ENCODE data around the gene TMEM61.

TMEM61 gene

GRCh38 chr1:55040083-55040932 is 59.9 kb downstream of the TMEM61 start:
- DNase-seq, result no peak

GRCh38 chr1:55040933-55041494 is 60.6 kb downstream of the TMEM61 start:
- DNase-seq, result no peak

DNA sequence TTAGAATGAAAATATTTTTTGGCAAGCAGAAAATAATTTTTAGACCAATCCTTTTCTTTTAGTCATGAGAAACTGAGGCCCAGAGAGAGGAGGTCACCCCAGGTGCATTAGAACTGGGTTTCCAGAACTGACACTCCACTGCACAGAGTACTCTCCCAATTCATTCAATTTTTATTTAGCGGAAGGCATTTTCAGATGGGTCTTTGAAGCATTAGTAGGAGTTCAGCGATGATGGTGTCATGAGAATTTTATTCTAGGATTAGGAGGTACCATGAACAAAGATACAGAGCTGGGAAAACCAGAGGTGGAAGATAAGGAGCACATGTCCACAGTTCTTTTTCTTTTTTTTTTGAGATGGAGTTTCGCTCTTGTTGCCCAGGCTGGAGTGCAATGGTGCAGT is 61.2 kb downstream of the TMEM61 start:
- DNase-seq, result no peak

Measured in fibroblast of skin of back (primary cell).